ENCODE results near the gene WDR49. TPM values are rescaled to one million over a fixed set of nuclear protein-coding genes. Genes with fewer than 3 reads are reported as not detected.
A peak's percentile ranks its signal among the peaks of the same experiment; 100 is the strongest.

Gene WDR49
- total RNA-seq, 1 experiment from 2014 or later: 1.2 TPM

DNA sequence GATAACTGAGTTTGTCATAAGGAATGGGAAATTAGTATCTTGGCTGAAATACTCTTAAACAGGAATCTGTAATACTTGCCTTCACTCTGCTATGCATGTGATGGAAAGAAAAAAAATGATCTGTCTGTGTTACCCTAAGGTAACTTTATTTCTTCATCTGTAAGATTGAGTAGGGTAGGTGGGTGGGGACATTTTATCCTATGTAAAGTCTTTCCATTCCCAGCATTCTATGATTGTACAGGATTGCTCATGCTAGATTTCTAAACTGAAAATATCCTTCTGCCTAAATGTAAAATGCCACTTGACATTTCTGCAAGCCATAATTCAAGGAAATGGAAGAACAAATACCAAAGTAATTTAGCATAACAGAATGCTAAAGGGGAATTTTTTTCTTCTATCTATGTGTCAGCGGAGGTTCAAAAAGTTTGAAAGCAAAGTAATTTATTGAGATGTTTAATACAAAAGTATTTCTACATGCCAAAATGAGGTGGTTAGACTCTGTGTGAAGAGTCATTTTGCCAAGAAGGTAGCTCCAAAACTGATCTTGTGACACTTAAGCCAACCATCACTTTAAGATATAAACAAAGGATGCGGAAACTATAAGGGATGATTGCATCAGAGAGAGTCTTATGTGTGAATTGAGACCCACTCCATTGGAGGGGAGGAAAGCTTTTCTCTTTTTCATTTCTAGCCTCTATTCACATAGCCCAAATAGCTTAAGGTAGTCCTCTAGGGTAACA is 133.3 kb downstream of the WDR49 start:
- in situ Hi-C loops (cut with HindIII; ENCODE audit: low pct_unique_long_range_greater_than_20kb, low sequenced_read_pairs): no loop called here
- DNase-seq (ENCODE audit: low read depth): no peak

GRCh38 chr3:167507954-167508353 is 145.8 kb downstream of the WDR49 start:
- no peak for DNase-seq (ENCODE audit: low read depth)
- in situ Hi-C loops (cut with HindIII; ENCODE audit: low pct_unique_long_range_greater_than_20kb, low sequenced_read_pairs): no loop called here

- in situ Hi-C loops (cut with HindIII; ENCODE audit: low pct_unique_long_range_greater_than_20kb, low sequenced_read_pairs): no loop called here
- DNase-seq (ENCODE audit: low read depth): no peak
Measured at GRCh38 chr3:167502401-167502800, 151.3 kb downstream of the WDR49 start.

GRCh38 chr3:167501941-167502340 is 151.8 kb downstream of the WDR49 start:
- DNase-seq (ENCODE audit: low read depth): no peak
- in situ Hi-C loops (cut with HindIII; ENCODE audit: low pct_unique_long_range_greater_than_20kb, low sequenced_read_pairs): no loop called here

GRCh38 chr3:167497903-167498302 is 155.8 kb downstream of the WDR49 start:
- in situ Hi-C loops (cut with HindIII; ENCODE audit: low pct_unique_long_range_greater_than_20kb, low sequenced_read_pairs): no loop called here

GRCh38 chr3:167493244-167493643 is 160.5 kb downstream of the WDR49 start:
- in situ Hi-C loops (cut with HindIII; ENCODE audit: low pct_unique_long_range_greater_than_20kb, low sequenced_read_pairs): no loop called here
- peak; percentile 7 for DNase-seq (ENCODE audit: low read depth)

More at GRCh38 chr3:167497903-167498302, 155.8 kb downstream of the WDR49 start:
- DNase-seq (ENCODE audit: low read depth): no peak

- in situ Hi-C loops (cut with HindIII; ENCODE audit: low pct_unique_long_range_greater_than_20kb, low sequenced_read_pairs): no loop called here
Measured at GRCh38 chr3:167491621-167492020, 162.1 kb downstream of the WDR49 start.

GRCh38 chr3:167489571-167489970 is 164.2 kb downstream of the WDR49 start:
- no peak for DNase-seq (ENCODE audit: low read depth)
- in situ Hi-C loops (cut with HindIII; ENCODE audit: low pct_unique_long_range_greater_than_20kb, low sequenced_read_pairs): no loop called here

More at GRCh38 chr3:167491621-167492020, 162.1 kb downstream of the WDR49 start:
- no peak for DNase-seq (ENCODE audit: low read depth)

DNA sequence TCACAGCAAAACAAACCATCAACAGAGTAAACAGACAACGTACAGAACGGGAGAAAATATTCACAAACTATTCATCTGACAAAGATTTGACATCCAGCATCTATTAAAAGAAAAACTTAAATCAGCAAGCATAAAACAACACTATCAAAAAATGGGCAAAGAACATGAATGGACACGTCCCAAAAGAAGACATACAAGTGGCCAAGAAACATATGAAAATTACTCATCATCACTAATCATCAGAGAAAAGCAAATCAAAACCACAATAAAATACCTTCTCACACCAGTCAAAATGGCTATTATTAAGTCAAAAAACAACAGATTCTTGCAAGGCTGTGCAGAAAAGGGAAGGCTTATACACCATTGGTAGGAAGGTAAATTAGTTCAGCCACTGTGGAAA is 166.2 kb downstream of the WDR49 start:
- DNase-seq (ENCODE audit: low read depth): no peak
- in situ Hi-C loops (cut with HindIII; ENCODE audit: low pct_unique_long_range_greater_than_20kb, low sequenced_read_pairs): no loop called here

- DNase-seq (ENCODE audit: low read depth): no peak
- in situ Hi-C loops (cut with HindIII; ENCODE audit: low pct_unique_long_range_greater_than_20kb, low sequenced_read_pairs): no loop called here
Measured at GRCh38 chr3:167484551-167484950, 169.2 kb downstream of the WDR49 start.

DNA sequence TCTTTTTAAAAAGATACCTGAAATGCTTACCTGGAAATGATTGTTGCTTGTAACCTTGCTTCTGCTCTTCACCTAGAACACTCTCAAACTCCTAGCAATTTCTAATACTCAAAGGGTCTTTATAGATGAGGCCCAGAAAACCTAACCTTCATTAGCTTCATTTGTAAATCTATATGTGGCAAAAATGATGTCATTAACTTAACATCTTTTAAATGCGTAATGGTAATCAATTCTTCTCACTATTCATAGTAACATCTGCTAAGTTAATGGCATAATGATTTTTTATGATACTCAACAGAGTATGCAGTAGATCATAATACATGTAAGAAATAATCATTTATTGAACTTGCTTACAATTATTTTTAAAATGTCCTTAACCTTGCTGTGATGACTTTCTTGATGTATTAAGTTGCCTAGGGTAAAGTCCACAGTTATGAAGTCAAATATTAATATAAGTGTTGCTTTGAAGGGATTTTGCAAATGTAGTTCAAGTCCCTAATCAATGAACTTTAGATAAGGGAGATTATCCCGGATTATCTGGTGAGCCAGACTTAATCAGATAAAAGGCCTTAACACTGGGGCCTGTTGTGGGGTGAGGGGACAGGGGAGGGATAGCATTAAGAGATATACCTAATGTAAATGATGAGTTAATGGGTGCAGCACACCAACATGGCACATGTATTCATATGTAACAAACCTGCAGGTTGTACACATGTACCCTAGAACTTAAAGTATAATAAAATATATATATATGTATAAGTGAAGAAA is 169.8 kb downstream of the WDR49 start:
- no peak for DNase-seq (ENCODE audit: low read depth)
- in situ Hi-C loops (cut with HindIII; ENCODE audit: low pct_unique_long_range_greater_than_20kb, low sequenced_read_pairs): no loop called here

DNA sequence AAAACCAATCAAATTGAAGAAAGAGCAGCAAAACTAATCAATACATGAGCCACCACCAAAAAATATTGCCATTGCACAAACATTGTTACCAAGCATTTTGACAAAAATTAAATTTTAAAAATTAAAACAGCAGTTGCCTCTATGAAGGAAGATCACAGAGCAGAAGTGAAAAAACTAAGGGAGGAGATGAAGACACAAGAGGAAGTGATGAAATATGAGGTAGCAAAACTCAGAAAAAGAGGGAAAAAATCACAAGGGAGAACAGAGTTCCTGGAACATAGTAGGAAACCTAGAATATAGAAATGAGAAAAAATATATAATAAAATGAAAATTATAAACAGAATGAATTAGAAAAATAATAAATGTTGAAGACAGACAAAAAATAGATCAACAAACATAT is 172.6 kb downstream of the WDR49 start:
- no peak for DNase-seq (ENCODE audit: low read depth)
- in situ Hi-C loops (cut with HindIII; ENCODE audit: low pct_unique_long_range_greater_than_20kb, low sequenced_read_pairs): no loop called here

GRCh38 chr3:167480748-167481147 is 173.0 kb downstream of the WDR49 start:
- DNase-seq (ENCODE audit: low read depth): no peak
- in situ Hi-C loops (cut with HindIII; ENCODE audit: low pct_unique_long_range_greater_than_20kb, low sequenced_read_pairs): no loop called here

DNA sequence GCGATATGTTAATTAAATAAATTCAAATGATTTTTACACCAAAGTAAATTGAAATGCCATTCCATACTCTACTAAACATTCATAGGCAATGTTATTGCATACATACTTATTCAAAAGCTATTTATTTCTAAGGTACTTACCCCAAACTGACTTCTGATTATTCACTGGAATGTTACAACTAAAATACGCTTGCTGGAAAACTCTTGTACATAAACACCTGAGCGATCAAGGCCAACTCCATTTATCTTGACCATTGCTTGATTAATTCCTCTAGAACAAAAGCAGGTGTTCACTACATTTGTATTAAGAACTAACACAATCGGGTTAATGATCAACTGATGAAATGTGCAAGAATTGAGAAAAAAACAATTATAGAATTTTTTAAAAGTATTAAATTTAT is 179.9 kb downstream of the WDR49 start, which contains the start of gene SERPINI2:
TSS of gene SERPINI2 (minus strand) at position 180 of the 400 bp plus-strand sequence. CDS start 2,208 bp downstream, outside the sequence.
- in situ Hi-C loops (cut with HindIII; ENCODE audit: low pct_unique_long_range_greater_than_20kb, low sequenced_read_pairs): no loop called here
- DNase-seq (ENCODE audit: low read depth): no peak

- no peak for DNase-seq (ENCODE audit: low read depth)
- in situ Hi-C loops (cut with HindIII; ENCODE audit: low pct_unique_long_range_greater_than_20kb, low sequenced_read_pairs): no loop called here
Measured at GRCh38 chr3:167469381-167469780, 184.4 kb downstream of the WDR49 start.

DNA sequence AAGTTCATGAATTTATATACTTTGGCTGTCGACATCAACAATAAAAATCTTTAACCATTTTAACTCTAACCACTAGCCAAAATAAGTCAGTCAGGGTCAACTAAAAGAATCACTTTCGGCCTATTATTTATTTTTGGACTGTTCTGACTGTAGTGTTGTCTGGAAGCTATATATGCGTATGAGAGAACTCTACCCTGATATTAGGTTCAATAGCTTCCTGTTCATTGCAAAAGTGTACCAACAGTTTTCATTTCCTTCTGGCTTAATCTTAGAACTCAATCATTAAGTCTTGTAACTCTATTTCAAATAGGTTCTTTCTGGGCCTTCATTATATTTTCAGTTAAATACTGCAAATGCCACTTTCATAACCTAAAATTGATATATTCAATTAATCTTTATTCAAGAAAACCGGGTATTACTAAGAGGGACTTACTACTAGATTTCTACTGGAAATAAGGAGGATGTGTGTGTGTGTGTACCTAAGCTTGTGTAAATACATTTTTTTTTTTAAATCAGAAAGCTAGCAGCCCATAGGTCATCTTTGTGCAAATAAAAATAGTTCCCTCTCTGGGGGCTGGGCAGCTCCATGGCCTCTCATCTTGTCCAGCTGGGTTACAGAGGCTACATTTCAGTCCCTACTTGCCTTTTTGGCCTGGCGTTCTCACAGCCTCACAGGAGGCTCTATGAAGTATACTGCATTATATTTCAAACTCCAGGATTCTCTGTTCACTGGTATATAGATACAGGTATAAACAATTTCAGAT is 185.7 kb downstream of the WDR49 start:
- no peak for DNase-seq (ENCODE audit: low read depth)
- in situ Hi-C loops (cut with HindIII; ENCODE audit: low pct_unique_long_range_greater_than_20kb, low sequenced_read_pairs): no loop called here

DNA sequence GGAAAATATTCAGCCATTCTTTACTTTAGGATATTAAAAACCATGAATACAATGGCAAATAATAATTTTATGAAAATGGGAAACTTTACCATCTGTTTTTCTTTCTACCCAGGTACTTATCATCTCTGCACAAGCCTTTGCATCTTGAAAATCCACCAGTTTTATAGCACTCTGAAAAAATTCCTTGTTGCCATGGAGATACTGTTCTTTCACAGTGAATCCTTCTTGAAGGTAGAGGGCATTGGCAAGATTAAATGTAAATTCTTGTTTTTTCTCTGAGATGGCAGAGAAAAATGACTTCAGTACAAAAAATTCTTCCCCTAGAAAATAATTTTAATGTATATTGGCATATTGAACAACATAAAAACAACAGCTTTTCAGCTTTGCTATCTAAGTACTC is 186.8 kb downstream of the WDR49 start:
- in situ Hi-C loops (cut with HindIII; ENCODE audit: low pct_unique_long_range_greater_than_20kb, low sequenced_read_pairs): no loop called here
- no peak for DNase-seq (ENCODE audit: low read depth)

DNA sequence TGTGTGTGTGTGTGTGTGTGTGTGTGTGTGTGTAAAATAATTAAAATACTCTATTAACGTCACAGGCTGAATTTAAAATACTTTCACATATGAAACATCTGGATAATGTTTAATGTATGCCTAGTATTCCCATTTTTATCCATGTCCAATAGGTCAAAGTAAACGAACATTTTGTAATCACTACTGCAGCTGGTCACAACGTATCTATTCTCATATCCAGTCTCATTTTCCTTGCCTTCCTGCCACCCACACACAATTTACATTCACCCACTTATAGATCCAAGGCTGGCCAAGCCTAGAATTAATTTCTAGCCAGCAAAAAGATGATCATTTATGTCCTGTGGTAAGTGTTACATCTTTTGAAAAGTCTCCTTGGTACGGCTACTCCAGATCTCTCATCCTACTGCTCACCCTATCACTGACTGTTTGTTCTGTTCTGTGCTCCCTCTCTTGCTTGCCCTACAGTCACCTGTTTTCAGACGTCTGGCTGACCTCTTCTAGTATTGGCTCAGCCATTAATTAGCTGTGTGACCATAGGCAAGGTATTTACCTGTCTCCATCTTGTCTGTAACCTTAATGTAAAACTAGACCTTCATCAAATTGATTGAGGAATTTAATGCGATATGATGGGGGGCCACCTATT is 197.5 kb downstream of the WDR49 start:
- in situ Hi-C loops (cut with HindIII; ENCODE audit: low pct_unique_long_range_greater_than_20kb, low sequenced_read_pairs): no loop called here
- no peak for DNase-seq (ENCODE audit: low read depth)
